HepG2 (cell line): ENCODE measurements around the gene C20orf144. TPM values are rescaled to one million over a fixed set of nuclear protein-coding genes. Genes with fewer than 3 reads are reported as not detected.

Source experiments
- ATAD3A ChIP-seq: sonication (generic); formaldehyde crosslinking; IDR thresholded peaks from 2 replicates; pipeline ENCODE4 v1.4.0; 2020; ENCODE audit warnings: missing genetic modification reagents
- CREB1 ChIP-seq, 2 experiments: fragments of 450-650 bp in 1 of 2; IDR thresholded peaks; 2 replicates each; pipeline ENCODE4 v1.6.1; 2016 to 2017; ENCODE audit warnings: control low read depth in 1 of 2, mild to moderate bottlenecking in 1 of 2, missing compliant biosample characterization in 1 of 2, missing genetic modification characterization in 1 of 2
- KMT2B ChIP-seq: IDR thresholded peaks from 2 replicates; pipeline ENCODE4 v1.6.1; 2016; ENCODE audit warnings: missing genetic modification reagents, missing compliant biosample characterization
- SOX6 ChIP-seq, 2 experiments: fragments of 450-650 bp in 1 of 2; sonication (generic) in 1 of 2; formaldehyde crosslinking in 1 of 2; IDR thresholded peaks; 2 replicates each; pipeline versions ENCODE4 v1.4.0 to v1.6.1; 2017 to 2020; ENCODE audit warnings: antibody characterized with exemption in 1 of 2, mild to moderate bottlenecking in 1 of 2, missing genetic modification reagents in 1 of 2
- SRY ChIP-seq: sonication (generic); formaldehyde crosslinking; IDR thresholded peaks from 2 replicates; pipeline ENCODE4 v1.8.0; 2022; ENCODE audit warnings: mild to moderate bottlenecking, missing genetic modification reagents
- TFDP1 ChIP-seq: IDR thresholded peaks from 2 replicates; pipeline ENCODE4 v1.6.1; 2016; ENCODE audit warnings: missing compliant biosample characterization, missing genetic modification reagents, borderline replicate concordance
- ZBTB43 ChIP-seq: sonication (generic); formaldehyde crosslinking; conservative IDR thresholded peaks from 2 replicates; pipeline ENCODE4 v1.4.0; 2020; ENCODE audit warnings: missing genetic modification reagents
- ZMYM2 ChIP-seq: sonication (generic); formaldehyde crosslinking; IDR thresholded peaks from 2 replicates; pipeline ENCODE4 v1.8.0; 2022; ENCODE audit warnings: mild to moderate bottlenecking, missing genetic modification reagents
- ZNF101 ChIP-seq: sonication (generic); formaldehyde crosslinking; IDR thresholded peaks from 2 replicates; pipeline ENCODE4 v1.4.0; 2020; ENCODE audit warnings: mild to moderate bottlenecking, low read depth, missing genetic modification reagents, borderline replicate concordance
- ZNF3 ChIP-seq: IDR thresholded peaks from 2 replicates; pipeline ENCODE4 v1.7.0; 2017; ENCODE audit warnings: inconsistent platforms
- ZNF318 ChIP-seq: sonication (generic); formaldehyde crosslinking; IDR thresholded peaks from 2 replicates; pipeline ENCODE4 v1.4.0; 2020; ENCODE audit warnings: mild to moderate bottlenecking, missing genetic modification reagents
- ZNF446 ChIP-seq: sonication (generic); formaldehyde crosslinking; IDR thresholded peaks from 2 replicates; pipeline ENCODE4 v1.5.0; 2020; ENCODE audit warnings: mild to moderate bottlenecking, missing genetic modification reagents
- ZNF552 ChIP-seq: sonication (generic); formaldehyde crosslinking; IDR thresholded peaks from 2 replicates; pipeline ENCODE4 v1.9.0; 2022; ENCODE audit warnings: missing genetic modification reagents, mild to moderate bottlenecking, borderline replicate concordance
- ZNF574 ChIP-seq: sonication (generic); formaldehyde crosslinking; IDR thresholded peaks from 2 replicates; pipeline ENCODE4 v1.4.0; 2020; ENCODE audit warnings: missing genetic modification reagents
- polyA plus RNA-seq, 8 experiments: library from polyadenylated mRNA; depleted of rRNA in 3 of 8; stranded (reverse) in 7 of 8; unstranded in 1 of 8; fragments of >200 nt; fragmentation: Illumina TruSeq in 4 of 8; extraction: Trizol in 4 of 8; gene quantifications; 2 replicates each; pipeline versions ENCODE4 v1.2.1 to v1.2.3, GENCODE V29; 2011 to 2016; ENCODE audit warnings: low read depth in 4 of 8, missing spikeins in 1 of 8, mixed read lengths in 1 of 8; ENCODE audit not compliant: insufficient read depth in 1 of 8
- total RNA-seq, 5 experiments: library from RNA; depleted of rRNA; stranded (reverse); fragments of >200 nt; fragmentation: Illumina TruSeq; extraction: Trizol; gene quantifications; 2 replicates each; pipeline ENCODE4 v1.2.3, GENCODE V29; 2016; ENCODE audit warnings: low read depth in 1 of 5

Gene C20orf144
- total and polyA plus RNA-seq, 2 of the 13 experiments (the other 11 are each of a cell fraction or from before 2014, with no cell fraction given): 0.09 to 0.16 TPM

- TF ChIP-seq SOX6 (IDR thresholded peaks at IDR 0.05) (no peak), SOX6 (CRISPR knock-in tag; IDR thresholded peaks at IDR 0.05) (peak; percentile 66), SRY (CRISPR knock-in tag) (peak; percentile 30), ZNF3 (CRISPR knock-in tag) (no peak), ZNF318 (CRISPR knock-in tag) (no peak), ZNF446 (CRISPR knock-in tag) (peak; percentile 82; the same call in 1 of the 2 replicates), CREB1 (IDR thresholded peaks at IDR 0.05) (peak; percentile 89), CREB1 (CRISPR knock-in tag; IDR thresholded peaks at IDR 0.05) (peak; percentile 78; the same call in 1 of the 2 replicates), ATAD3A (CRISPR knock-in tag) (no peak), ZBTB43 (peak; percentile 91), ZMYM2 (CRISPR knock-in tag) (no peak), TFDP1 (CRISPR knock-in tag) (peak; percentile 99), ZNF574 (CRISPR knock-in tag) (peak; percentile 76), ZNF552 (CRISPR knock-in tag) (no peak), ZNF101 (CRISPR knock-in tag) (no peak), KMT2B (CRISPR knock-in tag) (peak; percentile 51; the same call in 1 of the 2 replicates)
Measured at GRCh38 chr20:33686100-33686983, 24.2 kb downstream of the C20orf144 start, which contains the start of gene E2F1 (continued).
